GM20431 (cell line): Measurements from ENCODE around the gene VKORC1.

Source experiments
- in situ Hi-C: fragments of 300-500 bp; cut with MseI, MboI; formaldehyde crosslinking; loops from one replicate; pipeline ENCODE4 v1.15.0; 2020; ENCODE audit warnings: low sequenced_read_pairs; ENCODE audit not compliant: unreplicated experiment

The VKORC1 gene

GRCh38 chr16:31084584-31085302 is 9.9 kb downstream of the VKORC1 start:
- in situ Hi-C loops, result no loop called here

GRCh38 chr16:31083981-31084380 is 10.6 kb downstream of the VKORC1 start:
- in situ Hi-C loops, result no loop called here

GRCh38 chr16:31083556-31083955 is 11.0 kb downstream of the VKORC1 start:
- in situ Hi-C loops, result no loop called here

GRCh38 chr16:31083081-31083480 is 11.5 kb downstream of the VKORC1 start:
- in situ Hi-C loops, result no loop called here

GRCh38 chr16:31082368-31083045 is 12.1 kb downstream of the VKORC1 start:
- in situ Hi-C loops, result no loop called here

GRCh38 chr16:31081428-31082351 is 12.9 kb downstream of the VKORC1 start:
- in situ Hi-C loops, result no loop called here

- in situ Hi-C loops, result no loop called here
Observed at GRCh38 chr16:31080756-31081419, 13.7 kb downstream of the VKORC1 start.

GRCh38 chr16:31080035-31080629 is 14.5 kb downstream of the VKORC1 start:
- in situ Hi-C loops, result no loop called here

GRCh38 chr16:31079342-31079944 is 15.2 kb downstream of the VKORC1 start:
- in situ Hi-C loops, result no loop called here

GRCh38 chr16:31078597-31079341 is 15.8 kb downstream of the VKORC1 start:
- in situ Hi-C loops, result no loop called here

- in situ Hi-C loops, result no loop called here
Observed at GRCh38 chr16:31077592-31078396, 16.8 kb downstream of the VKORC1 start.

GRCh38 chr16:31077024-31077423 is 17.6 kb downstream of the VKORC1 start:
- in situ Hi-C loops, result no loop called here

- in situ Hi-C loops, result no loop called here
Observed at GRCh38 chr16:31076319-31076718, 18.3 kb downstream of the VKORC1 start.

GRCh38 chr16:31074814-31075183 is 19.8 kb downstream of the VKORC1 start:
- in situ Hi-C loops, result no loop called here

GRCh38 chr16:31073970-31074813 is 20.4 kb downstream of the VKORC1 start, which contains the start of the genes ZNF646 and ZNF668:
ZNF646 (plus strand) TSS chr16:31074422; CDS start chr16:31076325, 1,903 bp downstream.
ZNF668 (minus strand) TSS chr16:31074240; CDS start chr16:31064459, 9,781 bp downstream.
- in situ Hi-C loops, result no loop called here

- in situ Hi-C loops, result no loop called here
Observed at GRCh38 chr16:31073142-31073969, 21.2 kb downstream of the VKORC1 start.
